Body of pancreas (tissue), 4 donors: ENCODE data around the gene CDH15.

Experiments
- POLR2A ChIP-seq, 3 donors: fragments of 450-650 bp; IDR thresholded peaks; one replicate each; pipeline ENCODE4 v1.6.1; 2016; ENCODE audit warnings: antibody characterized with exemption in 3 of 3, mild to moderate bottlenecking in 2 of 3
- TF ChIP-seq, protein P1 (sequence below), 7 experiments: fragments of 450-650 bp in 4 of 7; fragments of 200-600 bp in 3 of 7; sonication (generic) in 3 of 7; IDR thresholded peaks; one replicate each; pipeline ENCODE4 v1.5.1; 2016 to 2019; ENCODE audit warnings: antibody characterized with exemption in 7 of 7

DNA sequence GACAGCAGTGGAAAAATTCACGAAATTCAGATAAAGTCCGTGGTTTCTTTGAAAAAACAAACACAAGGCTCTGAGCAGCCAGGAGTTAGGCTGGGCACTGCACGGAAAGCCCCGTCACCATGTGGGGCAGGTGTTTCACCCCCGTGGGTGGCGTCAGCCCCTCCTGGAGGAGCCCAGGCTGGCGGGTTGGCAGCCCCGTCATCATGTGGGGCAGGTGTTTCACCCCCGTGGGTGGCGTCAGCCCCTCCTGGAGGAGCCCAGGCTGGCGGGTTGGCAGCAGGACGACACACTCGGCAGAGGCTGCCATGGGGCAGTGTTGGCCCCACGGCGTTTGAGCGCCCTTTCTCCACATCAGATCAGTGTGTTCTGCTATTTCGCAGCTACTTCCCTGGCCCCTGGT is 39.8 kb upstream of the CDH15 start:
- TF ChIP-seq, protein P1, sequence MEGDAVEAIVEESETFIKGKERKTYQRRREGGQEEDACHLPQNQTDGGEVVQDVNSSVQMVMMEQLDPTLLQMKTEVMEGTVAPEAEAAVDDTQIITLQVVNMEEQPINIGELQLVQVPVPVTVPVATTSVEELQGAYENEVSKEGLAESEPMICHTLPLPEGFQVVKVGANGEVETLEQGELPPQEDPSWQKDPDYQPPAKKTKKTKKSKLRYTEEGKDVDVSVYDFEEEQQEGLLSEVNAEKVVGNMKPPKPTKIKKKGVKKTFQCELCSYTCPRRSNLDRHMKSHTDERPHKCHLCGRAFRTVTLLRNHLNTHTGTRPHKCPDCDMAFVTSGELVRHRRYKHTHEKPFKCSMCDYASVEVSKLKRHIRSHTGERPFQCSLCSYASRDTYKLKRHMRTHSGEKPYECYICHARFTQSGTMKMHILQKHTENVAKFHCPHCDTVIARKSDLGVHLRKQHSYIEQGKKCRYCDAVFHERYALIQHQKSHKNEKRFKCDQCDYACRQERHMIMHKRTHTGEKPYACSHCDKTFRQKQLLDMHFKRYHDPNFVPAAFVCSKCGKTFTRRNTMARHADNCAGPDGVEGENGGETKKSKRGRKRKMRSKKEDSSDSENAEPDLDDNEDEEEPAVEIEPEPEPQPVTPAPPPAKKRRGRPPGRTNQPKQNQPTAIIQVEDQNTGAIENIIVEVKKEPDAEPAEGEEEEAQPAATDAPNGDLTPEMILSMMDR (IDR thresholded peaks at IDR 0.05), result no peak
- TF ChIP-seq POLR2A (IDR thresholded peaks at IDR 0.05), result no peak
